CD4-positive, alpha-beta T cell treated with Interleukin-17A for 4 hours (primary cell): ENCODE results near the gene ELMOD3.
"Not testable (repeated sequence)": the region's sequence is repeated elsewhere in the genome, so short reads cannot be mapped to it uniquely, and the experiment has no call there.

Experiments
- DNase-seq: peaks from one replicate; pipeline ENCODE4 v3.0.0-alpha.2; 2020; ENCODE audit warnings: mixed read lengths

ELMOD3 gene

GRCh38 chr2:85354286-85355072, at the start of gene ELMOD3, which contains the start of gene RETSAT:
Gene ELMOD3 (plus strand): TSS chr2:85354769. CDS start chr2:85357199, 2,430 bp downstream.
Gene RETSAT (minus strand): TSS chr2:85354528. CDS start chr2:85354507, 21 bp downstream.
- DNase-seq: peak; percentile 96

- no peak for DNase-seq
Observed at GRCh38 chr2:85307527-85307897, 47.1 kb upstream of the ELMOD3 start.

GRCh38 chr2:85308201-85308600, 46.4 kb upstream of the ELMOD3 start:
- DNase-seq: no peak

GRCh38 chr2:85308896-85309555, 45.5 kb upstream of the ELMOD3 start:
- peak; percentile 25 for DNase-seq

GRCh38 chr2:85309699-85310321, 44.8 kb upstream of the ELMOD3 start:
- DNase-seq: peak; percentile 44

GRCh38 chr2:85310330-85310729, 44.2 kb upstream of the ELMOD3 start:
- no peak for DNase-seq

- no peak for DNase-seq
Observed at GRCh38 chr2:85312404-85312803, 42.2 kb upstream of the ELMOD3 start.

GRCh38 chr2:85314884-85315242, 39.7 kb upstream of the ELMOD3 start:
- DNase-seq: no peak

GRCh38 chr2:85315921-85316320, 38.6 kb upstream of the ELMOD3 start:
- not testable (repeated sequence) for DNase-seq

GRCh38 chr2:85318222-85319074, 36.1 kb upstream of the ELMOD3 start:
- peak; percentile 11 for DNase-seq

- DNase-seq: no peak
Observed at GRCh38 chr2:85319796-85320195, 34.8 kb upstream of the ELMOD3 start.

- no peak for DNase-seq
Observed at GRCh38 chr2:85323351-85323987, 31.1 kb upstream of the ELMOD3 start.

- not testable (repeated sequence) for DNase-seq
Observed at GRCh38 chr2:85323988-85324367, 30.6 kb upstream of the ELMOD3 start.

- no peak for DNase-seq
Observed at GRCh38 chr2:85324639-85325465, 29.7 kb upstream of the ELMOD3 start.

GRCh38 chr2:85325466-85325811, 29.1 kb upstream of the ELMOD3 start:
- DNase-seq: no peak

GRCh38 chr2:85326406-85327159, 28.0 kb upstream of the ELMOD3 start:
- peak; percentile 58 for DNase-seq

- DNase-seq: peak; percentile 69
Observed at GRCh38 chr2:85327160-85327821, 27.3 kb upstream of the ELMOD3 start.

- peak; percentile 96 for DNase-seq
Observed at GRCh38 chr2:85327822-85328617, 26.5 kb upstream of the ELMOD3 start, which contains the start of gene TGOLN2. Gene TGOLN2 (minus strand): TSS chr2:85327989. CDS start chr2:85327962, 27 bp downstream.

- DNase-seq: no peak
Observed at GRCh38 chr2:85329181-85329651, 25.4 kb upstream of the ELMOD3 start.
